H1 (cell line): ENCODE data around the gene SMTNL1. TPM values are rescaled to one million over a fixed set of nuclear protein-coding genes. Genes with fewer than 3 reads are reported as not detected.

Experiments used
- CTCF ChIA-PET: fragments of 300-600 bp; sonication (Branson Sonifier 250); formaldehyde crosslinking; loops from one replicate; lab custom pipeline; 2021; ENCODE audit not compliant: partially characterized antibody; lab: Charles Lee
- POLR2A ChIA-PET: fragments of 300-600 bp; sonication (Branson Sonifier 250); formaldehyde crosslinking; loops from one replicate; lab custom pipeline; 2021; ENCODE audit warnings: inconsistent platforms; ENCODE audit not compliant: partially characterized antibody; lab: Charles Lee
- DNase-seq, 2 experiments: peaks; one replicate each; pipeline versions ENCODE4 v3.0.0 to v3.0.0-alpha.2; 2010 to 2022; ENCODE audit warnings: low spot score in 2 of 2, low read depth in 1 of 2, mixed read lengths in 1 of 2
- FAIRE-seq: peaks from 2 replicates; lab custom pipeline; 2011; peaks lifted over from hg19 to GRCh38; lab: Jason Lieb, UNC
- H2AFZ ChIP-seq: 2 replicates; pipeline ENCODE4 v1.8.1; 2012; ENCODE audit warnings: low read length, inconsistent platforms
- H2AK5ac ChIP-seq: 2 replicates; pipeline ENCODE4 v1.6.1; 2013; ENCODE audit warnings: low read depth, low read length
- H2BK120ac ChIP-seq: replicated peaks from 2 replicates; pipeline ENCODE3; 2013; ENCODE audit warnings: low read depth, low read length, inconsistent platforms
- H2BK12ac ChIP-seq: 2 replicates; pipeline ENCODE4 v1.6.1; 2013; ENCODE audit warnings: low read depth, low read length
- H2BK15ac ChIP-seq: 2 replicates; pipeline ENCODE4 v1.6.1; 2013; ENCODE audit warnings: low read length
- H2BK20ac ChIP-seq: 2 replicates; pipeline ENCODE4 v1.6.1; 2013; ENCODE audit warnings: low read length
- H2BK5ac ChIP-seq: 2 replicates; pipeline ENCODE4 v1.6.1; 2013; ENCODE audit warnings: low read depth, low read length
- H3K14ac ChIP-seq: 2 replicates; pipeline ENCODE4 v1.6.1; 2013; ENCODE audit warnings: inconsistent platforms; ENCODE audit not compliant: insufficient read length
- H3K18ac ChIP-seq: 2 replicates; pipeline ENCODE4 v1.6.1; 2013; ENCODE audit warnings: low read length; ENCODE audit errors: extremely low read depth
- H3K23ac ChIP-seq: 2 replicates; pipeline ENCODE4 v1.6.1; 2013; ENCODE audit warnings: inconsistent platforms; ENCODE audit not compliant: insufficient read length
- H3K23me2 ChIP-seq: 2 replicates; pipeline ENCODE4 v1.6.1; 2013; ENCODE audit warnings: low read depth, low read length
- H3K27ac ChIP-seq: 2 replicates; pipeline ENCODE4 v1.6.1; 2011; ENCODE audit warnings: low read depth, low read length, inconsistent platforms
- H3K27me3 ChIP-seq, 4 experiments: replicated peaks in 1 of 4; 1 replicate in 1 of 4; 2 replicates in 3 of 4; pipeline versions ENCODE4 v1.6.1 to v1.8.1; 2011 to 2013; ENCODE audit warnings: low read length in 3 of 4, mild to moderate bottlenecking in 3 of 4, inconsistent platforms in 2 of 4, mixed read lengths in 2 of 4, moderate library complexity in 1 of 4; ENCODE audit not compliant: control insufficient read depth in 3 of 4, insufficient read depth in 3 of 4; ENCODE audit errors: extremely low read depth in 1 of 4
- H3K36me3 ChIP-seq, 4 experiments: 2 replicates each; pipeline versions ENCODE4 v1.6.1 to v1.8.1; 2011 to 2013; ENCODE audit warnings: mild to moderate bottlenecking in 4 of 4, low read length in 3 of 4, moderate library complexity in 2 of 4, control low read depth in 1 of 4, inconsistent platforms in 1 of 4; ENCODE audit not compliant: insufficient read depth in 4 of 4, control insufficient read depth in 2 of 4
- H3K4ac ChIP-seq: replicated peaks from 2 replicates; pipeline ENCODE3; 2013; ENCODE audit warnings: low read length, low read depth, mixed read lengths, inconsistent platforms; ENCODE audit not compliant: insufficient read length
- H3K4me1 ChIP-seq, 4 experiments: replicated peaks in 1 of 4; 1 replicate in 1 of 4; 2 replicates in 3 of 4; pipeline versions ENCODE4 v1.6.1 to v1.8.1; 2011 to 2013; ENCODE audit warnings: low read length in 3 of 4, inconsistent platforms in 2 of 4, mixed read lengths in 1 of 4; ENCODE audit not compliant: insufficient read depth in 4 of 4, control insufficient read depth in 3 of 4
- H3K4me2 ChIP-seq, 2 experiments: 2 replicates each; pipeline versions ENCODE4 v1.6.1 to v1.8.1; 2011 to 2013; ENCODE audit warnings: low read depth in 2 of 2, low read length in 2 of 2, control low read depth in 1 of 2, inconsistent platforms in 1 of 2, mild to moderate bottlenecking in 1 of 2; ENCODE audit not compliant: insufficient read depth in 1 of 2
- H3K4me3 ChIP-seq, 4 experiments: fragments of 200-600, 300-600 bp in 1 of 4; sonication (generic), shearing (Covaris generic), sonication (Bioruptor Twin) in 1 of 4; 2 replicates each; pipeline versions ENCODE4 v1.5.1 to v1.8.1; 2011 to 2016; ENCODE audit warnings: low read length in 4 of 4, low read depth in 3 of 4, control low read depth in 2 of 4, inconsistent platforms in 2 of 4, mild to moderate bottlenecking in 2 of 4, mixed read lengths in 1 of 4, moderate library complexity in 1 of 4; ENCODE audit not compliant: insufficient read depth in 2 of 4; ENCODE audit errors: extremely low read depth in 1 of 4
- H3K56ac ChIP-seq: replicated peaks from 2 replicates; pipeline ENCODE3; 2013; ENCODE audit warnings: low read depth, mild to moderate bottlenecking, mixed read lengths, low read length, inconsistent platforms; ENCODE audit not compliant: insufficient read length
- H3K79me1 ChIP-seq: 2 replicates; pipeline ENCODE4 v1.6.1; 2013; ENCODE audit warnings: low read depth, low read length, control low read depth
- H3K79me2 ChIP-seq, 2 experiments: 2 replicates each; pipeline versions ENCODE4 v1.6.1 to v1.8.1; 2012 to 2013; ENCODE audit warnings: low read length in 2 of 2, mild to moderate bottlenecking in 2 of 2, inconsistent platforms in 1 of 2; ENCODE audit not compliant: insufficient read depth in 2 of 2, control insufficient read depth in 1 of 2
- H3K9ac ChIP-seq, 4 experiments: replicated peaks in 1 of 4; 1 replicate in 1 of 4; 2 replicates in 3 of 4; pipeline versions ENCODE4 v1.6.1 to v1.8.1; 2011 to 2013; ENCODE audit warnings: low read depth in 3 of 4, low read length in 3 of 4, control low read depth in 2 of 4, mild to moderate bottlenecking in 2 of 4, moderate library complexity in 2 of 4, inconsistent platforms in 1 of 4; ENCODE audit errors: extremely low read depth in 1 of 4
- H3K9me3 ChIP-seq, 2 experiments: 2 replicates each; pipeline versions ENCODE4 v1.6.1 to v1.8.1; 2012 to 2013; ENCODE audit warnings: mild to moderate bottlenecking in 2 of 2, moderate library complexity in 2 of 2, control low read depth in 1 of 2, inconsistent platforms in 1 of 2, low read depth in 1 of 2, low read length in 1 of 2, mixed read lengths in 1 of 2; ENCODE audit not compliant: insufficient read depth in 2 of 2
- H4K20me1 ChIP-seq, 2 experiments: replicated peaks in 1 of 2; 2 replicates each; pipeline versions ENCODE3 to v1.8.1; 2011 to 2013; ENCODE audit warnings: inconsistent platforms in 2 of 2, low read length in 2 of 2, mild to moderate bottlenecking in 1 of 2; ENCODE audit not compliant: insufficient read depth in 2 of 2, control insufficient read depth in 1 of 2
- H4K5ac ChIP-seq: 2 replicates; pipeline ENCODE4 v1.6.1; 2013; ENCODE audit warnings: low read length, low read depth, mixed read lengths, inconsistent platforms; ENCODE audit not compliant: insufficient read length
- H4K8ac ChIP-seq: 2 replicates; pipeline ENCODE4 v1.8.0; 2013; ENCODE audit warnings: mild to moderate bottlenecking, moderate library complexity, low read length, inconsistent platforms; ENCODE audit not compliant: insufficient read depth; ENCODE audit errors: extremely low read depth
- H4K91ac ChIP-seq: replicated peaks from 2 replicates; pipeline ENCODE3; 2013; ENCODE audit warnings: low read length, mixed read lengths, inconsistent platforms; ENCODE audit not compliant: insufficient read length
- ASH2L ChIP-seq: fragments of 200-600, 300-600 bp; sonication (generic); IDR thresholded peaks from one replicate; pipeline ENCODE4 v1.7.1; 2017; ENCODE audit warnings: low read length
- EGR1 ChIP-seq: IDR thresholded peaks from 2 replicates; pipeline ENCODE4 v1.6.1; 2011; ENCODE audit warnings: low read depth, low read length, borderline replicate concordance
- HDAC2 ChIP-seq, 2 experiments: fragments of 300-600 bp in 1 of 2; sonication (generic) in 1 of 2; IDR thresholded peaks; 2 replicates each; pipeline ENCODE4 v1.6.1; 2011 to 2012; ENCODE audit warnings: low read depth in 2 of 2, low read length in 2 of 2, mild to moderate bottlenecking in 2 of 2, moderate library complexity in 2 of 2, borderline replicate concordance in 1 of 2, inconsistent platforms in 1 of 2
- MAFK ChIP-seq: IDR thresholded peaks from 2 replicates; pipeline ENCODE4 v1.6.1; 2012; ENCODE audit warnings: low read depth, mild to moderate bottlenecking, improper control_type of control experiment, low read length
- POLR2A ChIP-seq, 2 experiments: IDR thresholded peaks; 1 replicate in 1 of 2; 2 replicates in 1 of 2; pipeline ENCODE4 v1.6.1; 2011; ENCODE audit warnings: low read depth in 2 of 2, low read length in 2 of 2, mild to moderate bottlenecking in 2 of 2; ENCODE audit errors: control extremely low read depth in 1 of 2
- POU5F1 ChIP-seq: IDR thresholded peaks from 2 replicates; pipeline ENCODE4 v1.6.1; 2011; ENCODE audit warnings: low read depth, mild to moderate bottlenecking, low read length, moderate library complexity
- SIX5 ChIP-seq: IDR thresholded peaks from 2 replicates; pipeline ENCODE4 v1.6.1; 2011; ENCODE audit warnings: mild to moderate bottlenecking, low read depth, low read length
- SP4 ChIP-seq: IDR thresholded peaks from 2 replicates; pipeline ENCODE4 v1.6.1; 2012; ENCODE audit warnings: low read length, inconsistent platforms
- SUZ12 ChIP-seq: fragments of 200-600 bp; sonication (generic); IDR thresholded peaks from 2 replicates; pipeline ENCODE4 v1.6.1; 2012; ENCODE audit warnings: mild to moderate bottlenecking, inconsistent platforms, low read length, moderate library complexity, mixed read lengths
- TAF7 ChIP-seq: optimal IDR thresholded peaks from 2 replicates; pipeline ENCODE3; 2011; ENCODE audit warnings: low read depth, mild to moderate bottlenecking, inconsistent platforms, low read length, moderate library complexity, borderline replicate concordance
- TEAD4 ChIP-seq: IDR thresholded peaks from 2 replicates; pipeline ENCODE4 v1.6.1; 2012; ENCODE audit warnings: low read depth, low read length, inconsistent platforms, mixed read lengths
- WGBS, 2 experiments: shearing (Covaris generic) in 1 of 2; methylation state at CpG; one replicate each; pipeline versions ENCODE4 v1.1.6 to v1.1.7; 2013 to 2015; ENCODE audit warnings: low lambda C conversion rate in 2 of 2, mixed read lengths in 2 of 2, inconsistent platforms in 1 of 2, low coverage in 1 of 2, missing lambda C conversion rate in 1 of 2; ENCODE audit not compliant: insufficient replicate concordance in 2 of 2, insufficient coverage in 1 of 2, insufficient read length in 1 of 2; ENCODE audit errors: extremely low coverage in 1 of 2, missing lambda C conversion rate in 1 of 2; 5-methylcytosine and 5-hydroxymethylcytosine counted together
- polyA plus RNA-seq, 7 experiments: library from polyadenylated mRNA; depleted of rRNA in 3 of 7; stranded (reverse) in 5 of 7; unstranded in 2 of 7; fragments of >200 nt in 5 of 7; fragments of 200-250 nt in 2 of 7; gene quantifications; 1 replicate in 5 of 7; 2 replicates in 1 of 7; 4 replicates in 1 of 7; pipeline versions ENCODE4 v1.2.1 to v1.2.3, GENCODE V29; 2011 to 2013; ENCODE audit warnings: missing spikeins in 2 of 7, mixed read lengths in 2 of 7
- total RNA-seq: library from RNA; stranded (reverse); fragmentation: NEBNext Ultra II Directional; extraction: Animal tissue kit (Norgen Biotek cat#: 25700); gene quantifications from 2 replicates; pipeline ENCODE4 v1.2.1, GENCODE V29; 2021
- TF ChIP-seq, protein P1 (sequence below), 3 experiments: IDR thresholded peaks; 1 replicate in 2 of 3; 2 replicates in 1 of 3; pipeline versions ENCODE4 v1.5.1 to v1.6.1; 2011; ENCODE audit warnings: low read length in 3 of 3, mild to moderate bottlenecking in 3 of 3, inconsistent platforms in 2 of 3, low read depth in 1 of 3, moderate library complexity in 1 of 3; ENCODE audit not compliant: insufficient read depth in 1 of 3; ENCODE audit errors: control extremely low read depth in 1 of 3

SMTNL1 gene
- total and polyA plus RNA-seq, 2 of the 8 experiments (the other 6 are each of a cell fraction or from before 2014, with no cell fraction given), result 0.18 TPM; not detected in 1

DNA sequence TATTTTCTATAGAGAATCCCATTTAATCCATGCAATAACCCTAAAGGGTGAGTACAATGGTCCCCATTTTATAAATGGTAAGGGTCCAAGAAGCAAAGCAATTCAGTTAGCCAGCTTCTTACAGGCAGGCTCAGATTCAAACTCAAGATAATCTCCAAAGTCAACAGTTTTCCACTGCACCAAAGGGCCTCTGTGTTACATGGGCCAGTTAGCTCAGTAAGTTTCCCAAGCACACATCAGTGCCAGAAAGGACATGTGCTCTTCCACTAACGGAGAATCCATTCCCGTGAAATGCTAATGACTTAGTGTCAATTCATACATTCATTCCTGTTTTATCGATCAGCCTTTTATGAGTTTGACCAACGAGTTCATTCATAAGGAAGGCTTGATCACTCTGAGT lies 32.9 kb upstream of the SMTNL1 start:
- Histone ChIP-seq H2BK15ac (no peak overlapping the region), H3K56ac (no peak overlapping the region), H3K14ac (no peak overlapping the region), H2AK5ac (no peak overlapping the region), H3K36me3 (no peaks in the 10 kb centered on the region; a peak in 1 of 8 replicates), H2BK5ac (no peak overlapping the region), H3K23ac (no peak overlapping the region), H4K5ac (no peak overlapping the region), H3K9ac (no peak overlapping the region), H3K79me2 (peaks cover 0 to 13% of the 10 kb centered on the region in 2 experiments; a peak in 2 of 4 replicates), H3K23me2 (peaks cover 2% of the 10 kb centered on the region; the same call in 1 of the 2 replicates), H2BK20ac (no peak overlapping the region), H3K9me3 (no peaks in the 10 kb centered on the region), H3K27ac (no peak overlapping the region), H4K8ac (no peak overlapping the region), H3K4me3 (no peak overlapping the region), H2BK12ac (no peak overlapping the region), H4K91ac (no peak overlapping the region), H3K18ac (no peak overlapping the region), H3K79me1 (peaks cover 2% of the 10 kb centered on the region; the same call in 1 of the 2 replicates), H3K4me2 (no peak overlapping the region), H2AFZ (no peak overlapping the region), H3K4ac (no peak overlapping the region), H3K4me1 (peaks cover 7 to 16% (median 13%) of the 10 kb centered on the region in 4 experiments), H3K27me3 (no peaks in the 10 kb centered on the region), H4K20me1 (peaks cover 0 to 2% of the 10 kb centered on the region in 2 experiments), H2BK120ac (no peak overlapping the region)
- ChIA-PET CTCF (interaction anchor here (9.1 to 33.7 kb wide), 2 partner anchors 12 to 21 kb away, joined by 111 to 1146 read pairs; partner anchors contain the start of genes SLC43A1, SMTNL1 and TIMM10), POLR2A (interaction anchor here (0.6 to 3.0 kb wide), 5 partner anchors 8 to 16 kb away, joined by 3 to 26 read pairs (median 3); partner anchors contain the start of gene SLC43A1)
- FAIRE-seq (no peak), DNase-seq (no peak)
- 87% methylated on average over 4 of the region's 4 CpGs; no CpG with 5 or more reads in 1 of the 2 experiments for WGBS, 2 experiments
- TF ChIP-seq HDAC2 (IDR thresholded peaks at IDR 0.05; ENCODE audit: borderline replicate concordance in 1 of 2, low read depth in 2 of 2, low read length in 2 of 2), result no peak
- TF ChIP-seq TEAD4, result no peak
- TF ChIP-seq, protein P1, sequence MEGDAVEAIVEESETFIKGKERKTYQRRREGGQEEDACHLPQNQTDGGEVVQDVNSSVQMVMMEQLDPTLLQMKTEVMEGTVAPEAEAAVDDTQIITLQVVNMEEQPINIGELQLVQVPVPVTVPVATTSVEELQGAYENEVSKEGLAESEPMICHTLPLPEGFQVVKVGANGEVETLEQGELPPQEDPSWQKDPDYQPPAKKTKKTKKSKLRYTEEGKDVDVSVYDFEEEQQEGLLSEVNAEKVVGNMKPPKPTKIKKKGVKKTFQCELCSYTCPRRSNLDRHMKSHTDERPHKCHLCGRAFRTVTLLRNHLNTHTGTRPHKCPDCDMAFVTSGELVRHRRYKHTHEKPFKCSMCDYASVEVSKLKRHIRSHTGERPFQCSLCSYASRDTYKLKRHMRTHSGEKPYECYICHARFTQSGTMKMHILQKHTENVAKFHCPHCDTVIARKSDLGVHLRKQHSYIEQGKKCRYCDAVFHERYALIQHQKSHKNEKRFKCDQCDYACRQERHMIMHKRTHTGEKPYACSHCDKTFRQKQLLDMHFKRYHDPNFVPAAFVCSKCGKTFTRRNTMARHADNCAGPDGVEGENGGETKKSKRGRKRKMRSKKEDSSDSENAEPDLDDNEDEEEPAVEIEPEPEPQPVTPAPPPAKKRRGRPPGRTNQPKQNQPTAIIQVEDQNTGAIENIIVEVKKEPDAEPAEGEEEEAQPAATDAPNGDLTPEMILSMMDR (IDR thresholded peaks at IDR 0.05; ENCODE audit: control extremely low read depth in 1 of 3, insufficient read depth in 1 of 3, low read depth in 1 of 3, low read length in 3 of 3), result no peak
- TF ChIP-seq TAF7, result no peak
- TF ChIP-seq ASH2L, result no peak
- TF ChIP-seq EGR1, result no peak
- no peak for TF ChIP-seq SP4
- no peak for TF ChIP-seq MAFK
- no peak for TF ChIP-seq SUZ12
- no peak for TF ChIP-seq SIX5
- TF ChIP-seq POU5F1, result no peak
- TF ChIP-seq POLR2A (IDR thresholded peaks at IDR 0.05; ENCODE audit: control extremely low read depth in 1 of 2, low read depth in 2 of 2, low read length in 2 of 2), result no peak
